NCI-H446 (cell line): Measurements from ENCODE around the gene HOXD12.

Source experiments
- DNase-seq, 2 experiments: peaks; one replicate each; lab custom pipeline; 2025; lab: John Stamatoyannopoulos, UW

The HOXD12 gene

GRCh38 chr2:176105730-176106580 is 6.4 kb downstream of the HOXD12 start:
- no peak for DNase-seq

- no peak for DNase-seq
Observed at GRCh38 chr2:176106581-176107539, 7.3 kb downstream of the HOXD12 start, which contains the start of gene HOXD11. Gene HOXD11, plus strand, starts transcription at chr2:176107280. Its CDS starts 76 bp downstream, at chr2:176107356.

GRCh38 chr2:176107731-176108181 is 8.2 kb downstream of the HOXD12 start:
- DNase-seq, result no peak

- DNase-seq, result no peak
Observed at GRCh38 chr2:176109192-176109901, 9.8 kb downstream of the HOXD12 start.

GRCh38 chr2:176109946-176110345 is 10.4 kb downstream of the HOXD12 start:
- no peak for DNase-seq

GRCh38 chr2:176110415-176111308 is 11.1 kb downstream of the HOXD12 start:
- DNase-seq, result no peak

GRCh38 chr2:176111309-176111663 is 11.7 kb downstream of the HOXD12 start:
- peak in 1 of 2 experiments; percentile 62 for DNase-seq

GRCh38 chr2:176111846-176112374 is 12.3 kb downstream of the HOXD12 start:
- no peak for DNase-seq

- no peak for DNase-seq
Observed at GRCh38 chr2:176112375-176113302, 13.0 kb downstream of the HOXD12 start.

GRCh38 chr2:176114120-176114929 is 14.7 kb downstream of the HOXD12 start:
- DNase-seq, result no peak

- no peak for DNase-seq
Observed at GRCh38 chr2:176114930-176115625, 15.5 kb downstream of the HOXD12 start.

- no peak for DNase-seq
Observed at GRCh38 chr2:176115883-176116813, 16.6 kb downstream of the HOXD12 start, which contains the start of gene HOXD10. Gene HOXD10, plus strand, starts transcription at chr2:176116778. Its CDS starts 56 bp downstream, at chr2:176116834.

GRCh38 chr2:176117162-176117822 is 17.7 kb downstream of the HOXD12 start:
- DNase-seq, result no peak

- DNase-seq, result no peak
Observed at GRCh38 chr2:176117823-176118371, 18.3 kb downstream of the HOXD12 start.

GRCh38 chr2:176118601-176119339 is 19.2 kb downstream of the HOXD12 start:
- DNase-seq, result peak in 1 of 2 experiments; percentile 15
